Cerebellar nuclear complex (tissue), 1 donor: ENCODE data around the gene RAB40B.
"Not testable (repeated sequence)": the region's sequence is repeated elsewhere in the genome, so short reads cannot be mapped to it uniquely, and the experiment has no call there.

Experiments used
- DNase-seq, 2 experiments: peaks; one replicate each; lab custom pipeline; 2025; lab: John Stamatoyannopoulos, UW

The RAB40B gene

GRCh38 chr17:82667668-82668000, 30.9 kb downstream of the RAB40B start:
- DNase-seq = peak in 1 of 2 experiments; percentile 36

- no peak for DNase-seq
Observed at GRCh38 chr17:82666931-82667667, 31.4 kb downstream of the RAB40B start.

GRCh38 chr17:82665891-82666290, 32.6 kb downstream of the RAB40B start:
- DNase-seq = no peak

GRCh38 chr17:82665217-82665616, 33.3 kb downstream of the RAB40B start:
- no peak for DNase-seq

GRCh38 chr17:82664701-82665182, 33.8 kb downstream of the RAB40B start:
- no peak for DNase-seq

- DNase-seq = no peak
Observed at GRCh38 chr17:82664276-82664575, 34.3 kb downstream of the RAB40B start.

- DNase-seq = no peak
Observed at GRCh38 chr17:82663381-82664275, 34.9 kb downstream of the RAB40B start.

GRCh38 chr17:82662711-82663261, 35.7 kb downstream of the RAB40B start:
- DNase-seq = no peak

- no peak for DNase-seq
Observed at GRCh38 chr17:82661717-82662683, 36.5 kb downstream of the RAB40B start.

GRCh38 chr17:82659886-82660285, 38.6 kb downstream of the RAB40B start:
- DNase-seq = no peak

- no peak for DNase-seq
Observed at GRCh38 chr17:82658796-82659452, 39.6 kb downstream of the RAB40B start.

- no peak for DNase-seq
Observed at GRCh38 chr17:82658331-82658730, 40.2 kb downstream of the RAB40B start.

GRCh38 chr17:82657926-82658325, 40.6 kb downstream of the RAB40B start:
- no peak for DNase-seq

GRCh38 chr17:82656266-82656665, 42.2 kb downstream of the RAB40B start:
- DNase-seq = no peak

GRCh38 chr17:82655523-82655922, 43.0 kb downstream of the RAB40B start:
- DNase-seq = no peak

GRCh38 chr17:82655038-82655479, 43.4 kb downstream of the RAB40B start:
- DNase-seq = no peak

GRCh38 chr17:82654611-82655010, 43.9 kb downstream of the RAB40B start:
- DNase-seq = not testable (repeated sequence)

GRCh38 chr17:82653651-82654528, 44.6 kb downstream of the RAB40B start:
- no peak for DNase-seq

GRCh38 chr17:82650723-82651122, 47.8 kb downstream of the RAB40B start:
- no peak for DNase-seq
